Calu3 (cell line): ENCODE data around the gene UBA52. TPM values are rescaled to one million over a fixed set of nuclear protein-coding genes. Genes with fewer than 3 reads are reported as not detected.
"Not testable (repeated sequence)": the region's sequence is repeated elsewhere in the genome, so short reads cannot be mapped to it uniquely, and the experiment has no call there.

Experiments
- BruUV-seq: library from RNA; stranded (reverse); fragments of 400-500 nt; replicated peaks from 2 replicates; lab custom pipeline; 2021; lab: Mats Ljungman, UMichigan
- CTCF ChIA-PET: fragments of 300-600 bp; sonication (Branson Sonifier 250); formaldehyde crosslinking; loops from one replicate; lab custom pipeline; 2022; ENCODE audit warnings: antibody characterized with exemption; lab: Charles Lee
- DNase-seq: peaks from one replicate; pipeline ENCODE4 v3.0.0; 2022
- H3K27ac Mint-ChIP-seq: one replicate; pipeline ENCODE4 v1.8.0; 2022; ENCODE audit warnings: mixed read lengths; ENCODE audit not compliant: unreplicated experiment
- H3K27me3 Mint-ChIP-seq: one replicate; pipeline ENCODE4 v1.8.0; 2022; ENCODE audit warnings: mixed read lengths; ENCODE audit not compliant: unreplicated experiment
- H3K36me3 Mint-ChIP-seq: one replicate; pipeline ENCODE4 v1.8.0; 2022; ENCODE audit warnings: mild to moderate bottlenecking, moderate library complexity, mixed read lengths; ENCODE audit not compliant: insufficient read depth, unreplicated experiment
- H3K4me1 Mint-ChIP-seq: one replicate; pipeline ENCODE4 v1.8.0; 2022; ENCODE audit warnings: mild to moderate bottlenecking, low read depth, mixed read lengths; ENCODE audit not compliant: unreplicated experiment
- H3K4me3 Mint-ChIP-seq: one replicate; pipeline ENCODE4 v1.8.0; 2022; ENCODE audit warnings: mild to moderate bottlenecking, low read depth, moderate library complexity, mixed read lengths; ENCODE audit not compliant: unreplicated experiment
- H3K9me3 Mint-ChIP-seq: one replicate; pipeline ENCODE4 v1.8.0; 2022; ENCODE audit warnings: low read depth, mixed read lengths; ENCODE audit not compliant: unreplicated experiment
- intact Hi-C: fragments of 100-400 bp; cut with micrococcal nuclease; formaldehyde crosslinking; loops from one replicate; pipeline ENCODE4 v1.10.0; 2022; ENCODE audit not compliant: unreplicated experiment
- total RNA-seq: library from RNA; stranded (reverse); gene quantifications from 2 replicates; pipeline ENCODE4 v1.2.3, GENCODE V29; 2022
- TF ChIP-seq, protein P1 (sequence below): fragments of 200-600 bp; IDR thresholded peaks from one replicate; pipeline ENCODE4 v1.8.0; 2022; ENCODE audit warnings: antibody characterized with exemption; ENCODE audit not compliant: unreplicated experiment

The UBA52 gene
- total RNA-seq, 1 experiment from 2014 or later: 627 TPM

- no TSS peak for BruUV-seq
- DNase-seq: no peak
- Mint-ChIP-seq H3K27me3 (peaks cover 17% of the 10 kb centered on the region), H3K27ac (no peak overlapping the region), H3K4me1 (no peaks in the 10 kb centered on the region), H3K4me3 (no peak overlapping the region), H3K36me3 (no peaks in the 10 kb centered on the region), H3K9me3 (no peaks in the 10 kb centered on the region)
- CTCF ChIA-PET: interaction anchor here (0.8 kb wide), 1 partner anchor 247 kb away, joined by 3 read pairs; no protein-coding TSS in a partner anchor
- TF ChIP-seq, protein P1, sequence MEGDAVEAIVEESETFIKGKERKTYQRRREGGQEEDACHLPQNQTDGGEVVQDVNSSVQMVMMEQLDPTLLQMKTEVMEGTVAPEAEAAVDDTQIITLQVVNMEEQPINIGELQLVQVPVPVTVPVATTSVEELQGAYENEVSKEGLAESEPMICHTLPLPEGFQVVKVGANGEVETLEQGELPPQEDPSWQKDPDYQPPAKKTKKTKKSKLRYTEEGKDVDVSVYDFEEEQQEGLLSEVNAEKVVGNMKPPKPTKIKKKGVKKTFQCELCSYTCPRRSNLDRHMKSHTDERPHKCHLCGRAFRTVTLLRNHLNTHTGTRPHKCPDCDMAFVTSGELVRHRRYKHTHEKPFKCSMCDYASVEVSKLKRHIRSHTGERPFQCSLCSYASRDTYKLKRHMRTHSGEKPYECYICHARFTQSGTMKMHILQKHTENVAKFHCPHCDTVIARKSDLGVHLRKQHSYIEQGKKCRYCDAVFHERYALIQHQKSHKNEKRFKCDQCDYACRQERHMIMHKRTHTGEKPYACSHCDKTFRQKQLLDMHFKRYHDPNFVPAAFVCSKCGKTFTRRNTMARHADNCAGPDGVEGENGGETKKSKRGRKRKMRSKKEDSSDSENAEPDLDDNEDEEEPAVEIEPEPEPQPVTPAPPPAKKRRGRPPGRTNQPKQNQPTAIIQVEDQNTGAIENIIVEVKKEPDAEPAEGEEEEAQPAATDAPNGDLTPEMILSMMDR: no peak
- intact Hi-C loops: no loop called here
These were observed 27.8 kb downstream of the UBA52 start for GRCh38 chr19:18599485-18599884.

DNA sequence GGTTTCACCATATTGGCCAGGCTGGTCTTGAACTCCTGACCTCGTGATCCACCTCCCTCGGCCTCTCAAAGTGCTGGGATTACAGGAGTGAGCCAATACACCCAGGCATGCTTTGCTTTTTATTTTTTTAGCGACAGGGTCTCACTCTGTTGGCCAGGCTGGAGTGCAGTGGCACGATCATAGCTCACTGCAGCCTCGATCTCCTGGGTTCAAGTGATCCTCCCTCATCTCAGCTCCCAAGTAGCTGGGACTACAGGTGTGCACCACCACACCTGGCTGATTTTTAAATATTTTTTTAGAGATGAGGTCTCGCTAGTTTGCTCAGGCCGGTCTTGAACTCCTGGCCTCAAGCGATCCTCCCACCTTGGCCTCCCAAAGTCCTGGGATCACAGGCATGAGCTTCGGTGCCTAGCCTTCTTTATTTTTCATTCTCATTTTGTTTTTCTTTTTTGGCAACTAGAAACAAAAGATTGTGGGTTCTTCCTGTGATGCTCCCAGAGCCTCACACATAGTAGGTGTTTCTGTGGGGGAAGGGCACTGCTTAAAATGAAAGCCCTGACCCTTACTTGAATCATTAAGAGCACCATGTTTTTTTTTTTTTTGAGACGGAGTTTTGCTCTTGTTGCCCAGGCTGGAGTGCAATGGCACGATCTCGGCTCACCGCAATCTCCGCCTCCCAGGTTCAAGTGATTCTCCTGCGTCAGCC lies 29.2 kb downstream of the UBA52 start:
- H3K4me1 Mint-ChIP-seq, DNase-seq, H3K4me3 Mint-ChIP-seq, H3K9me3 Mint-ChIP-seq, BruUV-seq, H3K36me3 Mint-ChIP-seq, intact Hi-C loops, H3K27ac Mint-ChIP-seq: not testable (repeated sequence)
- peaks cover 31% of the 10 kb centered on the region for H3K27me3 Mint-ChIP-seq
- CTCF ChIA-PET: interaction anchor here (0.6 kb wide), 1 partner anchor 163 kb away, joined by 5 read pairs; no protein-coding TSS in a partner anchor

GRCh38 chr19:18601875-18602274 lies 30.2 kb downstream of the UBA52 start:
- BruUV-seq: no TSS peak
- peaks cover 32% of the 10 kb centered on the region for H3K27me3 Mint-ChIP-seq
- no peak overlapping the region for H3K4me3 Mint-ChIP-seq
- intact Hi-C loops: no loop called here
- no peaks in the 10 kb centered on the region for H3K9me3 Mint-ChIP-seq
- no peak for DNase-seq
- CTCF ChIA-PET: no interaction called here
- H3K36me3 Mint-ChIP-seq: no peaks in the 10 kb centered on the region
- TF ChIP-seq, protein P1: no peak
- no peak overlapping the region for H3K27ac Mint-ChIP-seq
- H3K4me1 Mint-ChIP-seq: no peaks in the 10 kb centered on the region

GRCh38 chr19:18603255-18603957 lies 31.7 kb downstream of the UBA52 start:
- BruUV-seq: no TSS peak
- Mint-ChIP-seq H3K27me3 (peaks cover 45% of the 10 kb centered on the region), H3K4me3 (no peak overlapping the region), H3K9me3 (no peaks in the 10 kb centered on the region), H3K27ac (peak overlapping the region; percentile 27), H3K36me3 (peaks cover 3% of the 10 kb centered on the region), H3K4me1 (no peaks in the 10 kb centered on the region)
- no peak for DNase-seq
- TF ChIP-seq, protein P1: no peak
- CTCF ChIA-PET: no interaction called here
- intact Hi-C loops: no loop called here
